HL-60 (cell line): ENCODE results near the gene CENPK.

Experiments
- DNase-seq, 2 experiments: peaks; one replicate each; pipeline ENCODE4 v3.0.0-alpha.2; 2010 to 2020; ENCODE audit warnings: low read depth in 1 of 2, low spot score in 1 of 2
- H3K27ac ChIP-seq: fragments of 250-450 bp; sonication (Bioruptor Pico); replicated peaks from 2 replicates; pipeline ENCODE4 v1.5.1; 2020; ENCODE audit warnings: mild to moderate bottlenecking, moderate library complexity
- H3K27me3 ChIP-seq: fragments of 250-450 bp; sonication (Bioruptor Pico); 2 replicates; pipeline ENCODE4 v1.5.1; 2021; ENCODE audit warnings: mild to moderate bottlenecking, moderate library complexity; ENCODE audit not compliant: insufficient read depth, poor library complexity, severe bottlenecking
- H3K4me3 ChIP-seq: replicated peaks from 2 replicates; pipeline ENCODE4 v1.5.1; 2011; ENCODE audit warnings: mild to moderate bottlenecking, control low read depth, low read length; ENCODE audit not compliant: insufficient read depth
- GABPA ChIP-seq: IDR thresholded peaks from 2 replicates; pipeline ENCODE4 v1.6.1; 2012; ENCODE audit warnings: low read depth
- POLR2AphosphoS5 ChIP-seq: IDR thresholded peaks from 2 replicates; pipeline ENCODE4 v1.6.1; 2012; ENCODE audit warnings: low read depth
- SPI1 ChIP-seq: IDR thresholded peaks from 2 replicates; pipeline ENCODE4 v1.6.1; 2012; ENCODE audit warnings: low read depth, mild to moderate bottlenecking, borderline replicate concordance
- TF ChIP-seq, protein P1 (sequence below): IDR thresholded peaks from one replicate; pipeline ENCODE4 v1.5.1; 2011; ENCODE audit warnings: low read length, control low read depth, inconsistent platforms; ENCODE audit not compliant: insufficient read depth
- TF ChIP-seq, protein P2 (sequence below): IDR thresholded peaks from 2 replicates; pipeline ENCODE4 v1.6.1; 2012; ENCODE audit warnings: low read depth; ENCODE audit not compliant: insufficient replicate concordance

Gene CENPK

DNA sequence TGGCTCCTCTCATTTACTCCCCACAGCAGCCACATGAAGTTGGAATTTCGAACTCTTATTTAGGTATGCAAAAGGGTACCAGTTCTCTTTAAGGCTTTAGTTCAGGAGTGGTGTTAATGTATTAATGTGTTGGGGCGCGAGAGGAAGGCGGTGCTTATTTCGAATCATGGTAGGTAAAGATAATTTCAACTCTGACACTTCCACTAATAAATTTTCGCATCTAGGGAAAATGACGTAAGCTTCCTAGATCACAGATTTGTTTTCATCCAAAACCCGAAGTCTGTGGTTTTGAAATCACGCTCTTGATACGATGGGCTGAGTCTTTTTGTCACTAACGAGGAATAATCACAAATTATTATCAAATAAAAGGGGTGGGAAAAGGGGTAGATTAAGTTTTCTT is 809 bp upstream of the CENPK start:
- DNase-seq, result no peak
- no peak for TF ChIP-seq GABPA
- no peak for TF ChIP-seq POLR2AphosphoS5
- TF ChIP-seq SPI1, result no peak
- TF ChIP-seq, protein P1, sequence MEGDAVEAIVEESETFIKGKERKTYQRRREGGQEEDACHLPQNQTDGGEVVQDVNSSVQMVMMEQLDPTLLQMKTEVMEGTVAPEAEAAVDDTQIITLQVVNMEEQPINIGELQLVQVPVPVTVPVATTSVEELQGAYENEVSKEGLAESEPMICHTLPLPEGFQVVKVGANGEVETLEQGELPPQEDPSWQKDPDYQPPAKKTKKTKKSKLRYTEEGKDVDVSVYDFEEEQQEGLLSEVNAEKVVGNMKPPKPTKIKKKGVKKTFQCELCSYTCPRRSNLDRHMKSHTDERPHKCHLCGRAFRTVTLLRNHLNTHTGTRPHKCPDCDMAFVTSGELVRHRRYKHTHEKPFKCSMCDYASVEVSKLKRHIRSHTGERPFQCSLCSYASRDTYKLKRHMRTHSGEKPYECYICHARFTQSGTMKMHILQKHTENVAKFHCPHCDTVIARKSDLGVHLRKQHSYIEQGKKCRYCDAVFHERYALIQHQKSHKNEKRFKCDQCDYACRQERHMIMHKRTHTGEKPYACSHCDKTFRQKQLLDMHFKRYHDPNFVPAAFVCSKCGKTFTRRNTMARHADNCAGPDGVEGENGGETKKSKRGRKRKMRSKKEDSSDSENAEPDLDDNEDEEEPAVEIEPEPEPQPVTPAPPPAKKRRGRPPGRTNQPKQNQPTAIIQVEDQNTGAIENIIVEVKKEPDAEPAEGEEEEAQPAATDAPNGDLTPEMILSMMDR, result no peak
- TF ChIP-seq, protein P2, sequence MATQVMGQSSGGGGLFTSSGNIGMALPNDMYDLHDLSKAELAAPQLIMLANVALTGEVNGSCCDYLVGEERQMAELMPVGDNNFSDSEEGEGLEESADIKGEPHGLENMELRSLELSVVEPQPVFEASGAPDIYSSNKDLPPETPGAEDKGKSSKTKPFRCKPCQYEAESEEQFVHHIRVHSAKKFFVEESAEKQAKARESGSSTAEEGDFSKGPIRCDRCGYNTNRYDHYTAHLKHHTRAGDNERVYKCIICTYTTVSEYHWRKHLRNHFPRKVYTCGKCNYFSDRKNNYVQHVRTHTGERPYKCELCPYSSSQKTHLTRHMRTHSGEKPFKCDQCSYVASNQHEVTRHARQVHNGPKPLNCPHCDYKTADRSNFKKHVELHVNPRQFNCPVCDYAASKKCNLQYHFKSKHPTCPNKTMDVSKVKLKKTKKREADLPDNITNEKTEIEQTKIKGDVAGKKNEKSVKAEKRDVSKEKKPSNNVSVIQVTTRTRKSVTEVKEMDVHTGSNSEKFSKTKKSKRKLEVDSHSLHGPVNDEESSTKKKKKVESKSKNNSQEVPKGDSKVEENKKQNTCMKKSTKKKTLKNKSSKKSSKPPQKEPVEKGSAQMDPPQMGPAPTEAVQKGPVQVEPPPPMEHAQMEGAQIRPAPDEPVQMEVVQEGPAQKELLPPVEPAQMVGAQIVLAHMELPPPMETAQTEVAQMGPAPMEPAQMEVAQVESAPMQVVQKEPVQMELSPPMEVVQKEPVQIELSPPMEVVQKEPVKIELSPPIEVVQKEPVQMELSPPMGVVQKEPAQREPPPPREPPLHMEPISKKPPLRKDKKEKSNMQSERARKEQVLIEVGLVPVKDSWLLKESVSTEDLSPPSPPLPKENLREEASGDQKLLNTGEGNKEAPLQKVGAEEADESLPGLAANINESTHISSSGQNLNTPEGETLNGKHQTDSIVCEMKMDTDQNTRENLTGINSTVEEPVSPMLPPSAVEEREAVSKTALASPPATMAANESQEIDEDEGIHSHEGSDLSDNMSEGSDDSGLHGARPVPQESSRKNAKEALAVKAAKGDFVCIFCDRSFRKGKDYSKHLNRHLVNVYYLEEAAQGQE, result no peak
- Histone ChIP-seq H3K27me3 (no peaks in the 10 kb centered on the region), H3K4me3 (peak overlapping the region; percentile 76), H3K27ac (peak overlapping the region; percentile 87)

DNA sequence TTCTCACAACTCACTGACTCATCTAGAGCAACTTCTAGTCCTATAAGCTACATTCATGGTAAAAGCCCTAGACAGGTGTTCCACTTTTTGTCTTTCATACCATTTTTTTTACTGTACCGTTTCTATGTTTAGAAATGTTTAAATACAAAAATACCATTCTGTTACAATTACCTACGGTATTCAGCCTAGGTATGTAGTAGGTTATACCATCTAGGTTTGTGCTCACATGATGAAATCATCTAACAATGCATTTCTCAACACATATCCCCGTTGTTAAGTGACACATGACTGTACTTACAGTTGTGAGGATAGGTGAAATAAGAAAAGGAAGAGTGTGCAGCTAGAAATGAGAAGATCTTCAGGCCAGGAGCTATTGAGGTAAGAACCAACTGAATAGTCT is 6.2 kb downstream of the CENPK start:
- H3K27me3 ChIP-seq, result no peaks in the 10 kb centered on the region
- H3K27ac ChIP-seq, result no peak overlapping the region
- no peak overlapping the region for H3K4me3 ChIP-seq
- TF ChIP-seq GABPA, result no peak
- TF ChIP-seq, protein P2, result no peak
- no peak for TF ChIP-seq SPI1
- no peak for DNase-seq

DNA sequence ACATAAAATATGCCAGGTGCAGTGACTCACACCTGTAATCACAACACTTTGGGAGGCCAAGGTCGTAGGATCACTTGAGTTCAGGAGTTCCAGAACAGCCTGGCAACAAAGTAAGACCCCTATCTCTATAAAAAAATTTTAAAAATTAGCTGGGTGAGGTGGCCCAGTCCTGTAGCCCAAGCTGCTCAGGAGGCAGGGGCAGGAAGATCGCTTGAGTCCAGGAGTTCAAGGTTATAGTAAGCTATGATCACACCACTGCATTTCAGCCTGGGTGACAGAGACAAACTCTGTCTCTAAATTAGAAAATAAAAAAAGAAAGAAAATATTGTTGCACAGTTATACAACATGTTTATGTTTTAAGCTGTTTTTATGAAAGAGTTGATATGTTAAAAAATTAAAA is 6.8 kb downstream of the CENPK start:
- no peak overlapping the region for H3K27ac ChIP-seq

More for the DNA sequence above, 6.8 kb downstream of the CENPK start:
- H3K27me3 ChIP-seq, result no peaks in the 10 kb centered on the region
- H3K4me3 ChIP-seq, result no peak overlapping the region
- no peak for TF ChIP-seq GABPA
- no peak for TF ChIP-seq POLR2AphosphoS5
- TF ChIP-seq, protein P2, result no peak
- TF ChIP-seq SPI1, result no peak
- TF ChIP-seq, protein P1, result no peak
- no peak for DNase-seq
